Left lung (tissue), 10 donors: ENCODE results near the gene UFD1. TPM values are rescaled to one million over a fixed set of nuclear protein-coding genes. Genes with fewer than 3 reads are reported as not detected.

Experiments used
- ATAC-seq: fragments of 200-7000 bp; cut with Tn5 transposase; one replicate; pipeline ENCODE4 v1.9.1; 2020; ENCODE audit warnings: moderate library complexity
- DNase-seq, 4 donors: peaks; one replicate each; pipeline ENCODE4 v3.0.0-alpha.2; 2013 to 2020
- H3K27ac ChIP-seq, 2 donors: fragments of 200-600 bp; sonication (generic) in 1 of 2; one replicate each; pipeline versions ENCODE4 v1.5.0 to v1.8.0; 2020 to 2021
- H3K27me3 ChIP-seq, 2 donors: fragments of 200-600 bp; sonication (generic) in 1 of 2; one replicate each; pipeline versions ENCODE4 v1.5.0 to v1.8.0; 2020 to 2021
- H3K36me3 ChIP-seq, 2 donors: fragments of 200-600 bp; sonication (generic) in 1 of 2; one replicate each; pipeline versions ENCODE4 v1.5.0 to v1.8.0; 2020 to 2021
- H3K4me1 ChIP-seq, 2 donors: fragments of 200-600 bp; one replicate each; pipeline ENCODE4 v1.8.0; 2021
- H3K4me3 ChIP-seq, 2 donors: fragments of 200-600 bp; sonication (generic) in 1 of 2; one replicate each; pipeline versions ENCODE4 v1.5.0 to v1.8.0; 2020 to 2021; ENCODE audit warnings: mild to moderate bottlenecking in 1 of 2
- H3K9me3 ChIP-seq, 2 donors: fragments of 200-600 bp; sonication (generic) in 1 of 2; one replicate each; pipeline versions ENCODE4 v1.5.0 to v1.8.0; 2020 to 2021
- intact Hi-C, 2 donors: fragments of 100-400 bp; cut with DNase I; formaldehyde crosslinking; loops; one replicate each; pipeline versions ENCODE4 v1.11.2 to v1.14.2; 2022
- polyA plus RNA-seq, 6 donors: library from polyadenylated mRNA; unstranded; fragments of 120-200 nt; gene quantifications; one replicate each; pipeline ENCODE4 v1.2.1, GENCODE V29; 2013; ENCODE audit not compliant: insufficient read length in 6 of 6
- total RNA-seq, 2 donors: library from RNA; stranded (reverse); fragmentation: NEBNext Ultra II Directional; extraction: Animal tissue kit (Norgen Biotek cat#: 25700); gene quantifications; one replicate each; pipeline ENCODE4 v1.2.1, GENCODE V29; 2021
- TF ChIP-seq, protein P1 (sequence below), 2 donors: fragments of 200-600 bp; sonication (generic) in 1 of 2; IDR thresholded peaks; one replicate each; pipeline versions ENCODE4 v1.5.0 to v1.8.0; 2021; ENCODE audit warnings: antibody characterized with exemption in 2 of 2
- donor health status: DM: no; HTN: yes; CAD: no.
- donor health status: DM: no; HTN: no; CAD: no.

The UFD1 gene
- total and polyA plus RNA-seq, 8 donors: 41.7 to 72.9 (median 62.6) TPM

DNA sequence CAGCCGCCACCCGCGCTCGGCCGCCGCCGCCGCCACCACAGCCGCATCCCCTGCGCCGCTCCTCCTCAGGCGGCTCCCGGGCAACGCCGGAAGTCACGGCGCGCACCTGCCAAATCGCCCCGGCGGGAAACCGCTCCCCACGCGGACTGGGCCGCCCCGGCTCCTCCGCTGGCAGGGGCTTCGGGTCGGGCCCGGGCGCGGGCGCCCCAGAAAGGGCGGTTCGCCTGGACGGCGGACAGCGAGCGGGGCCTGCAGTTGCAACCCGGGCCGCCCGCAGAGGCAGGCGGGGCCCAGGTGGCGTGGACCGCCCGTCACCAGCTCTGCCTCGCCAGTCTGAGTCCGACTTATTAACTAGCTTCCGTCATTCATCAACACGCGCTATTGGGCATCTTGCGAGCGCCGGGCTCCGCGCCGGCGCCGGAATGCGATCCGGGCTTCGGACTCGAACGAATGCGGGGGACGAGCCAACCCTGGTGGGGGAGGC lies 47.3 kb downstream of the UFD1 start, which contains the start of gene HIRA:
Gene HIRA (minus strand): TSS at position 85 of the 484 bp plus-strand sequence. CDS start 257 bp downstream, outside the sequence.
- Histone ChIP-seq H3K4me1 (peaks cover 11 to 51% of the 10 kb centered on the region in 2 donors), H3K27me3 (no peaks in the 10 kb centered on the region), H3K36me3 (peaks cover 0 to 26% of the 10 kb centered on the region in 2 donors), H3K9me3 (no peaks in the 10 kb centered on the region), H3K27ac (peak within 1 kb of the TSS; percentile 96 to 98), H3K4me3 (peak within 1 kb of the TSS; percentile 87 to 96)
- intact Hi-C loops: no loop called here
- peak; percentile 75 to 96 (median 80) for DNase-seq
- ATAC-seq: peak; percentile 77
- TF ChIP-seq, protein P1, sequence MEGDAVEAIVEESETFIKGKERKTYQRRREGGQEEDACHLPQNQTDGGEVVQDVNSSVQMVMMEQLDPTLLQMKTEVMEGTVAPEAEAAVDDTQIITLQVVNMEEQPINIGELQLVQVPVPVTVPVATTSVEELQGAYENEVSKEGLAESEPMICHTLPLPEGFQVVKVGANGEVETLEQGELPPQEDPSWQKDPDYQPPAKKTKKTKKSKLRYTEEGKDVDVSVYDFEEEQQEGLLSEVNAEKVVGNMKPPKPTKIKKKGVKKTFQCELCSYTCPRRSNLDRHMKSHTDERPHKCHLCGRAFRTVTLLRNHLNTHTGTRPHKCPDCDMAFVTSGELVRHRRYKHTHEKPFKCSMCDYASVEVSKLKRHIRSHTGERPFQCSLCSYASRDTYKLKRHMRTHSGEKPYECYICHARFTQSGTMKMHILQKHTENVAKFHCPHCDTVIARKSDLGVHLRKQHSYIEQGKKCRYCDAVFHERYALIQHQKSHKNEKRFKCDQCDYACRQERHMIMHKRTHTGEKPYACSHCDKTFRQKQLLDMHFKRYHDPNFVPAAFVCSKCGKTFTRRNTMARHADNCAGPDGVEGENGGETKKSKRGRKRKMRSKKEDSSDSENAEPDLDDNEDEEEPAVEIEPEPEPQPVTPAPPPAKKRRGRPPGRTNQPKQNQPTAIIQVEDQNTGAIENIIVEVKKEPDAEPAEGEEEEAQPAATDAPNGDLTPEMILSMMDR (IDR thresholded peaks at IDR 0.05): no peak

- TF ChIP-seq, protein P1 (IDR thresholded peaks at IDR 0.05): no peak
- peak overlapping the region; percentile 75 to 96 for H3K4me3 ChIP-seq
- H3K27ac ChIP-seq: peak overlapping the region; percentile 71 to 98
- H3K36me3 ChIP-seq: peaks cover 0 to 20% of the 10 kb centered on the region in 2 donors
- intact Hi-C loops: no loop called here
- DNase-seq: peak in 2 of 4 donors; percentile 42 to 85
- ATAC-seq: no peak
- H3K27me3 ChIP-seq: no peaks in the 10 kb centered on the region
- H3K4me1 ChIP-seq: peaks cover 11 to 54% of the 10 kb centered on the region in 2 donors
- H3K9me3 ChIP-seq: no peaks in the 10 kb centered on the region
Observed at GRCh38 chr22:19430890-19431541, 48.0 kb downstream of the UFD1 start.

- H3K27ac ChIP-seq: peak overlapping the region; percentile 71 to 98
- intact Hi-C loops: no loop called here
- DNase-seq (peak in 2 of 4 donors; percentile 38 to 56), ATAC-seq (no peak)
- H3K36me3 ChIP-seq: peaks cover 0 to 12% of the 10 kb centered on the region in 2 donors
- TF ChIP-seq, protein P1 (IDR thresholded peaks at IDR 0.05): no peak
- H3K27me3 ChIP-seq: no peaks in the 10 kb centered on the region
- H3K4me3 ChIP-seq: peak overlapping the region; percentile 75 to 96
- no peaks in the 10 kb centered on the region for H3K9me3 ChIP-seq
- peaks cover 11 to 60% of the 10 kb centered on the region in 2 donors for H3K4me1 ChIP-seq
Observed at GRCh38 chr22:19429950-19430889, 48.8 kb downstream of the UFD1 start.

GRCh38 chr22:19424186-19424500 lies 54.9 kb downstream of the UFD1 start:
- no peak overlapping the region for H3K4me3 ChIP-seq
- DNase-seq (no peak), ATAC-seq (no peak)
- H3K4me1 ChIP-seq: peaks cover 0 to 49% of the 10 kb centered on the region in 2 donors
- TF ChIP-seq, protein P1 (IDR thresholded peaks at IDR 0.05): no peak
- no peaks in the 10 kb centered on the region for H3K27me3 ChIP-seq
- H3K36me3 ChIP-seq: no peaks in the 10 kb centered on the region
- no peaks in the 10 kb centered on the region for H3K9me3 ChIP-seq
- intact Hi-C loops: no loop called here
- no peak overlapping the region for H3K27ac ChIP-seq
